Thoracic aorta (tissue), 2 donors: ENCODE results near the gene GREB1L. TPM values are rescaled to one million over a fixed set of nuclear protein-coding genes. Genes with fewer than 3 reads are reported as not detected.
A peak's percentile ranks its signal among the peaks of the same experiment; 100 is the strongest.

Source experiments
- ATAC-seq: fragments of 150-250 bp; one replicate; pipeline ENCODE4 v1.8.0; 2017; ENCODE audit warnings: low read depth; ENCODE audit not compliant: insufficient number of reproducible peaks, low FRiP score
- DNase-seq: peaks from one replicate; pipeline ENCODE4 v3.0.0-alpha.2; 2020; ENCODE audit warnings: low spot score
- H3K27ac ChIP-seq, 2 donors: fragments of 200-600 bp; sonication (generic); 1 replicate in 1 of 2; 2 replicates in 1 of 2; pipeline ENCODE4 v1.5.1; 2016; ENCODE audit warnings: mild to moderate bottlenecking in 2 of 2, moderate library complexity in 2 of 2
- H3K27me3 ChIP-seq: fragments of 200-600 bp; sonication (generic); replicated peaks from 2 replicates; pipeline ENCODE4 v1.6.0; 2016; ENCODE audit warnings: mild to moderate bottlenecking; ENCODE audit not compliant: insufficient read depth
- H3K36me3 ChIP-seq: fragments of 200-600 bp; sonication (generic); one replicate; pipeline ENCODE4 v1.5.1; 2016
- H3K4me1 ChIP-seq, 2 donors: fragments of 200-600 bp; sonication (generic); 1 replicate in 1 of 2; 2 replicates in 1 of 2; pipeline versions ENCODE4 v1.5.1 to v1.6.0; 2016; ENCODE audit warnings: low read depth in 2 of 2, mild to moderate bottlenecking in 1 of 2; ENCODE audit not compliant: control insufficient read depth in 1 of 2
- H3K4me3 ChIP-seq: fragments of 200-600 bp; sonication (generic); 2 replicates; pipeline ENCODE4 v1.5.1; 2016; ENCODE audit warnings: mild to moderate bottlenecking
- H3K9me3 ChIP-seq: fragments of 200-600 bp; sonication (generic); 2 replicates; pipeline ENCODE4 v1.5.1; 2016
- CTCF ChIP-seq: fragments of 200-600 bp; sonication (generic); IDR thresholded peaks from one replicate; pipeline ENCODE4 v1.5.1; 2019; ENCODE audit warnings: antibody characterized with exemption
- total RNA-seq, 2 donors: library from RNA; depleted of rRNA; stranded (reverse); fragments of >200 nt; gene quantifications; one replicate each; pipeline versions ENCODE4 v1.1.0 to v1.2.3, GENCODE V29; 2016

Gene GREB1L
- total RNA-seq, 2 donors from 2014 or later = 12.7 to 20.0 TPM

- Histone ChIP-seq H3K4me3 (no peak overlapping the region), H3K36me3 (no peaks in the 10 kb centered on the region), H3K27ac (no peak overlapping the region), H3K27me3 (no peaks in the 10 kb centered on the region), H3K4me1 (peaks cover 3 to 18% of the 10 kb centered on the region in 2 donors), H3K9me3 (no peaks in the 10 kb centered on the region)
- ATAC-seq (no peak), DNase-seq (no peak)
- no peak for TF ChIP-seq CTCF
Measured at GRCh38 chr18:21316296-21316695, 74.3 kb downstream of the GREB1L start.

GRCh38 chr18:21321711-21322110 lies 79.7 kb downstream of the GREB1L start:
- no peak for TF ChIP-seq CTCF
- no peak overlapping the region for H3K4me3 ChIP-seq
- H3K9me3 ChIP-seq = no peaks in the 10 kb centered on the region
- peaks cover 0 to 2% of the 10 kb centered on the region in 2 donors for H3K4me1 ChIP-seq
- no peak overlapping the region for H3K27ac ChIP-seq
- ATAC-seq = no peak
- no peak for DNase-seq
- no peaks in the 10 kb centered on the region for H3K36me3 ChIP-seq
- H3K27me3 ChIP-seq = no peaks in the 10 kb centered on the region

GRCh38 chr18:21327101-21327500 lies 85.1 kb downstream of the GREB1L start:
- H3K4me1 ChIP-seq = peaks cover 6 to 18% of the 10 kb centered on the region in 2 donors
- no peaks in the 10 kb centered on the region for H3K9me3 ChIP-seq
- H3K27ac ChIP-seq = no peak overlapping the region
- ATAC-seq (no peak), DNase-seq (no peak)
- no peak overlapping the region for H3K4me3 ChIP-seq
- no peaks in the 10 kb centered on the region for H3K36me3 ChIP-seq
- no peaks in the 10 kb centered on the region for H3K27me3 ChIP-seq
- TF ChIP-seq CTCF = no peak

GRCh38 chr18:21330122-21330701 lies 88.2 kb downstream of the GREB1L start:
- Histone ChIP-seq H3K4me1 (peaks cover 6 to 18% of the 10 kb centered on the region in 2 donors), H3K27ac (peak overlapping the region; percentile 16 to 55), H3K27me3 (no peaks in the 10 kb centered on the region), H3K9me3 (no peaks in the 10 kb centered on the region), H3K4me3 (no peak overlapping the region), H3K36me3 (no peaks in the 10 kb centered on the region)
- ATAC-seq (no peak), DNase-seq (no peak)
- no peak for TF ChIP-seq CTCF

- no peak overlapping the region for H3K4me3 ChIP-seq
- H3K4me1 ChIP-seq = peaks cover 6 to 18% of the 10 kb centered on the region in 2 donors
- ATAC-seq = no peak
- H3K27me3 ChIP-seq = no peaks in the 10 kb centered on the region
- H3K36me3 ChIP-seq = no peaks in the 10 kb centered on the region
- H3K9me3 ChIP-seq = no peaks in the 10 kb centered on the region
- H3K27ac ChIP-seq = no peak overlapping the region
- no peak for DNase-seq
- no peak for TF ChIP-seq CTCF
Measured at GRCh38 chr18:21331065-21331464, 89.0 kb downstream of the GREB1L start.
